Ishikawa (cell line): ENCODE measurements around the gene FAM168A.

Experiments
- EP300 ChIP-seq: IDR thresholded peaks from 2 replicates; pipeline ENCODE4 v1.6.1; 2012; ENCODE audit warnings: borderline replicate concordance
- TAF1 ChIP-seq: IDR thresholded peaks from 2 replicates; pipeline ENCODE4 v1.6.1; 2012; ENCODE audit warnings: low read depth, mild to moderate bottlenecking

- TF ChIP-seq EP300: 0 out of 2 replicates have a peak, but pooled peaks have one; percentile 9
- TF ChIP-seq TAF1: peak; percentile 81
Measured at GRCh38 chr11:73376160-73376802, 221.6 kb downstream of the FAM168A start, which contains the start of gene RELT.
